GM18867 (cell line): ENCODE data around the gene PTK7.

Experiments used
- ATAC-seq: cut with Tn5 transposase; IDR thresholded peaks from one replicate; pipeline ENCODE4 v1.9.1; 2021; ENCODE audit warnings: mild to moderate bottlenecking, moderate library complexity; ENCODE audit not compliant: unreplicated experiment

The PTK7 gene

DNA sequence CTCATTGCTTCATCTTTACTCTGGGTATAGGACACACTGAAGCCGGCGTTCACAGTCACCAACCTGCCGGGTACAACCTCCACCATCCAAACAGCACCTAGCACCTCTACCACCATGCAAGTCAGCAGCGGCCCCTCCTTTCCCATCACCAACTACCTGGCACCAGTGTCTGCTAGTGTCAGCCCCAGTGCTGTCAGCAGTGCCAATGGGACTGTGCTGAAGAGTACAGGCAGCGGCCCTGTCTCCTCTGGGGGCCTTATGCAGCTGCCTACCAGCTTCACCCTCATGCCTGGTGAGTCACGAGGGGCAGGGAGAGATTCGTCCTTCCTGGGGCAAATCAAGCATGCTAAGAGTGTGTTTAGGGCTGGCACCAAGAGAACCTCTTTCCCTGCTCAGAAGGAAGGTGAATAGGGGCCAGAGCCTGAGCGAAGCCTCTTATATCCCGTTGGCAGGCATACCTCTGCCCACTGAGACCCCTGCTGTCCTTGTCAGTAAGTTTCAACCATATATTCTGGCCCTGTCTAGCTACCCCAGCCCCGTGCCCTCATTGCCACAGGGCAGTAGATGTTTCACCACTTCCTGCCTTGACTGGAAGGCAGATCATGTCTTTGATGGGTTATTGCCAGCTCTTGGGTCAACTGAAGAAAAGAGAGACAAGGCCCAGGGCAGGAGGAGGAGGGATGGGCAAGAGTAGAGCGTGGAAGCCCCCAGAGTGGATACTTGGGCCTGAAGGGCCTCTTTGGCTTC, 99.7 kb downstream of the PTK7 start:
- ATAC-seq = no peak

DNA sequence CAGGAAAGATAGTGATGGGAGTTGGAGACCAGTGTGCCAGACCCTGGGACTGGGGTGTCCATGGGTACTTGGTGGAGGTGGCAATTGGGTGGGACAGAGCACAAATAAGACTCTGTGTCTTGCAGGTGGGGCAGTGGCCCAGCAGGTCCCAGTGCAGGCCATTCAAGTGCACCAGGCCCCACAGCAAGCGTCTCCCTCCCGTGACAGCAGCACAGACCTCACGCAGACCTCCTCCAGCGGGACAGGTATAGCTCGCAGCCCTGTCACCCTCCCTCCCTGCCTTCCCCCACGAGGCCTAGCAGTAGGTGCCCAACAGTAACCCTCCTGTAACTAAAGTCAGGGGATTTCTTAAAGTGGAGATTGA, 100.3 kb downstream of the PTK7 start:
- no peak for ATAC-seq

DNA sequence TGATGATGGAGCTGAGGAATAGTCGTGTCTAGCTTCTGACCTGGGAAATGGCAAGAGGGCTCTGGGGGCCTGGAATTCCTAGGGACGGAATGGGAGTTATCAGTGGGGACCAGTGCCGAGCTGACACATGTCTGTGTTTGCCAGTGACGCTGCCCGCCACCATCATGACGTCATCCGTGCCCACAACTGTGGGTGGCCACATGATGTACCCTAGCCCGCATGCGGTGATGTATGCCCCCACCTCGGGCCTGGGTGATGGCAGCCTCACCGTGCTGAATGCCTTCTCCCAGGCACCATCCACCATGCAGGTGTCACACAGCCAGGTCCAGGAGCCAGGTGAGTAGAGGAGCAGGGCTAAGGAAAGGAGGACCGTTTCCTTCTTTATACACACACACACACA, 102.0 kb downstream of the PTK7 start:
- ATAC-seq = no peak

DNA sequence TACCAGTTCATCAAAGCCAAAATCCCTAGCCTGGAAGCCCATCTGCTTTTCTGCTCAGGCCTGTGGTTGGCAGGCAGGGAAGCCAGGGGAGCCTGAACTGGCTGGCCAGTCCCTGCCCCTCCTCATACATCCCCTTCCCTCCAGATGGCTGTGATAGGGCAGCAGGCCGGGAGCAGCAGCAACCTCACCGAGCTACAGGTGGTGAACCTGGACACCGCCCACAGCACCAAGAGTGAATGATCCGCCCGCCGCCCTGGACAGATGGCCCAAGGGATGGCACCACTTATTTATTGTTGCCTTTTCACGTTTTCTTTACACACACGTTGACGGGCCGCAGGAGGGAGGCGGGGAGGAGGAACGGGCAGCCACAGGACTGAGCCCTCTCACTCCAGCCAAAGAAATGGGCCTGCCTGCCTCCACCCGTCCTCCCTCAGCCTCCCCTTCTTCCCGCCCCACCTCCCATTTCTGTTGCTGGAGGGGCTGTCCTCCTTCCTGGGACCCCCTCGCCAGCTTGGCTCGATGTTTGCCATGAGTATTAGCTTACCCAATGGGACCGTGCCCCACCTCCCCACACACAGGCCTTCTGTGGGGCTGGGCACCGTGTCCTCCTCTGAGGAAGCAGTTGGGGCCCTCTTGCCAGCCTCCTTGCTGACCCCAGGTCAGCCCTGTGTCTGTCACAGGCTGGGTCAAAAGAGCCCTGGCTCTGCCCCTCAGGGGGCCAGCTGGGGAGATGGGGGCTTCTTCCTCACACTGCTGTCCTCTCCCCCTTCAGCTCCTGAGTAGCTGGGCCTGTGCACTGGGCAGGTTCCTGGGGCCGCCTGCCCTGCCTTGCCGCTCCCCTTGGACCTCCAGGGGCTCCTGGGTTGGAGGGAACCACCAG, 103.1 kb downstream of the PTK7 start:
- ATAC-seq = no peak

DNA sequence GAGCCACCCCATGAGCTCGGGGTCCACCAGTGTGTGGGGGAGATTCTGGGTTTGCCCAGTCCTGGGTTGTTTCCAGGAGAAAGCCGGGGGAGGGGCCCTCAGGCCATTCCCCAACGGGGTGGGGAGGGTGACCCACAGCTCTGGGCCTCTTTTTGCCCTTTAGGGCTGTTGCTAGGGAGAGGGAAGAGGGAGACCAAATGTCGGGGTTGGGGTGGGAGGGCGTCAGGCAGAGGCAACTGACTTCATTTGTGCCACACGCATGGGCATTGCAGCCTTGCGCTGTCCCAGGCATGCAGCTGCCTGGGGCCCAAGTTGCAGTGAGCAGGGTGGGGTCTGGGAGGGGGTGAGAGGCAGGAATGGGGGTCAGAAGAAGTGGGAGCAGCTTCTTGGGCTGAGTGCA, 103.9 kb downstream of the PTK7 start:
- ATAC-seq = no peak

DNA sequence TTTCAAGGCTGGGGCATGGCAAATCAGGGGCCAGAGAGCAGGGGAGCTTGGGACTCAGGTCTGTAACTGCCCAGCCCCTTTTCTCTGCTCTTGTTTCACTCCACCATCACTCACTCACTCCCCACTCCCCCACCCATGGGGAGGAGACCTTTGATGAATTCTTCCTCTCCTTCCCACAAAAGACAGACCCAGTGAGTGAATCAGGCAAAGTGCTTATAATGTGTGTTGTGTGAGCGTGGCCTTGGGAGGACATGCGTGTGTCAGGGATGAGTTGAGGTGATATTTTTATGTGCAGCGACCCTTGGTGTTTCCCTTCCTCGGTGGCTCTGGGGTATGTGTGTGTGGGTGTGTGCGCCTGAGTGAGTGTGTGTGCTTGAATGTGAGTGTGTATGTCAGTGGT, 104.9 kb downstream of the PTK7 start:
- no peak for ATAC-seq

DNA sequence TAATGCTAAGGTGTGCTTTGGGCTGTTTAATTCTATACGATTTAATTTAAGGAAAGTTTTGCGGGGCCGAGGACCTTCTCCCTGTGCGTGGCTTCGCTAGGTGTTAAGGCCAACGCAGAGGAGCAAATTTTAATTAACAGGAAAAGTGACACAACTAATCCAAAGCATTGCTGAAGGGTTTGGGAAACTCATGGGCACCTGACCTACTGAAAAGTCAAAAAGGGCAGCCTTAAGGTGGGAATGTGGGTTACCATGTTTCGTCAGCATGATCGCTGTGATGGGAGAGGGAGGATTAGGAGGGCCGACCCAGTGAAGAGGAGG, 105.5 kb downstream of the PTK7 start:
- ATAC-seq = no peak

DNA sequence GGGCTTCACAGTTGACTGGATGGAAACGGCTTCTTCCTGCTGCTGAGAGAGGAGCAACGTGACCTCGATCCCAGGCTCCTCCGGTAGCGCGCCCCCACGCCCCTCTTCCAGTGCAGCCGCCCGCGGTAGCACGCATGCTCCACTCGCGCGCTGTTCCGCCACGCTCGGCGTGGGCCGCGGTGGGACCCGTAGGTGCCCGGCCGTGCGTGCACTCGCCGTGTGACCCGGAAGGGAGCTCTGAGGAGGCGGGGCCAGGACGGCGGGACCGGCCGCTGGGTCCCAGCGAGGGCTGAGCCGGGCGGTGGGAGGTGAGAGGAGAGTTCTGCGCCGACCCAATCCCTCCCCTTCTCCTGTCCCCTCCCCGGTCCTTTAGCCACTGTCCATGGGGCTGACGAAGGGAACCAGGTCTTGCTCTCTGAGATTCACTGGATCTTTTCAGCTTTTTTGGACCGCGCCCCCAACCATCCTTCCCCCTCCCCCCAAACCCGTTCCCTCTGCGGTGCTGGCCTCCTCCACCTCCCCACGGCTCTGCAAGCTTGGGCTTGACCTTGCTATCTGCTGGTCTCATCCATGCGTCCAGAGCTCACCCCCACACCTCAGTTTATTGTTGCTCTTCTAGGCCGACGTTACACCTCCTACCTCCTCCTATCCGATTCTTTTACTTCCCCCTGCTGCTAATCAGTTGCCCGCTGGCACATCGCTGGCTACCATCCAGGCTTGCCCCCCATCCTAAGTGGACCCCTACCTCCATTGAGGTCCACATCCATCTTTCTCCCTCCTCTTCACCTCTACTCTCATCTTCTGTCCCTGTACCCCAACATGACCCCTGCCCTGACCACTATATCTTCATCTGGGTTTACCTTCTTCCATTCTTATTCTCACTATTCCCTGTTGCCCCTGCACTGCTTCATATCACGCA, 106.1 kb downstream of the PTK7 start, which contains the start of gene CUL9:
CUL9 (plus strand) TSS at position 255 of the 919 bp plus-strand sequence. CDS start 2,115 bp downstream, outside the sequence.
- ATAC-seq = peak; percentile 91

DNA sequence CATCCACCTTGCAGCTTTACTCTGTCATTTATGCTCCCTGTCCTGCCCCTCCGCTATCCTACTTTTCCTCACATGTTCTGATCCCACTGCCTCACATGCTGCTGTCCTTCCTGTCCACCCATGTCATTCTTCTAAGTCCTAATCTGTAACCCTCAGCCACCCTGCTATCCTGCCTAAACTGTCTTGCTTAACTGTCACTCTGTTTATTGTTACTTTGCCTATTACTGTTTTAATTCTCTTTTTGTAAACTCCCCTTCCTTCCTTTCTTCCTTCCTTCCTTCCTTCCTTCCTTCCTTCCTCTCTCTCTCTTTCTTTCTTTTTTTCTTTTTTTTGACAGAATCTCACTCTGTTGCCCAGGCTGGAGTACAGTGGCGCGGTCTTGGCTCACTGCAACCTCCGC, 107.3 kb downstream of the PTK7 start:
- no peak for ATAC-seq

DNA sequence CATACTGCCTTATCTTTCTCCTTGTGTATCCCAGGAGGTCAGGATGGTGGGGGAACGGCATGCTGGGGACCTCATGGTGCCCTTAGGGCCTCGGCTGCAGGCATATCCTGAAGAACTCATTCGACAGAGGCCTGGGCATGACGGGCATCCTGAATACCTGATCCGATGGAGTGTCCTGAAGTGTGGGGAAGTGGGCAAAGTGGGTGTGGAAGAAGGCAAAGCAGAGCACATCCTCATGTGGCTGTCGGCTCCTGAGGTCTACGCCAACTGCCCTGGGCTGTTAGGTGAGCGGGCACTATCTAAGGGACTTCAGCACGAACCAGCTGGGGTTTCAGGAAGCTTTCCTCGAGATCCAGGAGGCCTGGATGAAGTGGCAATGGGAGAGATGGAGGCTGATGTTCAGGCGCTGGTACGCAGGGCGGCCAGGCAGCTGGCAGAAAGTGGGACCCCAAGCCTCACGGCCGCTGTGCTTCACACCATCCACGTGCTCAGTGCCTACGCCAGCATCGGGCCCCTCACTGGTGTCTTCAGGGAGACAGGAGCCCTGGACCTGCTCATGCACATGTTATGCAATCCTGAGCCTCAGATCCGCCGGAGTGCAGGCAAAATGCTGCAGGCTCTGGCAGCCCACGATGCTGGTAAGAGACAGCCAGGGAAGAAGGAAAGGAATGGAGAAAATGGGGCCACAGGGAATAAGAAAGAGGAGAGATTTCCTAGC, 108.3 kb downstream of the PTK7 start:
- no peak for ATAC-seq

DNA sequence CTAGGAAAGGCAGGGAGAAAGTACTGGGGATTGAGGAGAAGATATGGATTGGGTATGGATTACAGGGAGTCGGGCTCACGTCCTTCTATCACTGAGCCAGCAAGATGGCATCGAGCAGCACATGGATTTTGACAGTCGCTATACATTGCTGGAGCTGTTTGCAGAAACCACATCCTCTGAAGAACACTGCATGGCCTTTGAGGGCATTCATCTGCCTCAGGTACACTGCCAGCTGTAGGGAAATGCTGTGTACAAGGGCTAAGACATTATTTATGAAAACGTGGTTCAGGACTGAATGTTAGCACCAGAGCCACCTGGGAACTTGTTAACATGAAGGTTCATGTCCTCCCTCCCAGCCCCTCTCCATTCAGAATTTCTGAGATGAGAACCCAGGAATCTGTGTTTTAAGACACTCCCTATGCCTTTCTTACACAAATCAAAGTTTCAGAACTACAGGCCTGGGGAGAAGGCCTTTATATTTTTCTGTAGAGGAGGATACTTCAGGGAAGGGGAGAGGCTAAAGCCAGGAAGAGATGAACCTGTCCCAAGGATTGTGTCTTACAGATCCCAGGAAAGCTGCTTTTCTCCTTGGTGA, 109.4 kb downstream of the PTK7 start:
- ATAC-seq = no peak

DNA sequence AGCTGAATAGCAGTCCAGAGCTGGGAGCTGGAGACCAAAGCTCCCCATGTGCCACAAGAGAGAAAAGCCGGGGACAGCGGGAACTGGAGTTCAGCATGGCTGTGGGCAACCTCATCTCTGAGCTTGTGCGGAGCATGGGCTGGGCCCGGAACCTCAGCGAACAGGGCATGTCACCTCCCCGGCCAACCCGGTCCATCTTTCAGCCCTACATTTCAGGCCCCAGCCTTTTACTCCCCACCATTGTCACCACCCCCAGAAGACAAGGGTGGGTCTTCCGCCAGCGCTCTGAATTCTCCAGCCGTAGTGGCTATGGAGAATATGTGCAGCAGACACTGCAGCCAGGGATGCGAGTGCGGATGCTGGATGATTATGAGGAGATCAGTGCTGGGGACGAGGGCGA, 109.9 kb downstream of the PTK7 start:
- ATAC-seq = no peak

DNA sequence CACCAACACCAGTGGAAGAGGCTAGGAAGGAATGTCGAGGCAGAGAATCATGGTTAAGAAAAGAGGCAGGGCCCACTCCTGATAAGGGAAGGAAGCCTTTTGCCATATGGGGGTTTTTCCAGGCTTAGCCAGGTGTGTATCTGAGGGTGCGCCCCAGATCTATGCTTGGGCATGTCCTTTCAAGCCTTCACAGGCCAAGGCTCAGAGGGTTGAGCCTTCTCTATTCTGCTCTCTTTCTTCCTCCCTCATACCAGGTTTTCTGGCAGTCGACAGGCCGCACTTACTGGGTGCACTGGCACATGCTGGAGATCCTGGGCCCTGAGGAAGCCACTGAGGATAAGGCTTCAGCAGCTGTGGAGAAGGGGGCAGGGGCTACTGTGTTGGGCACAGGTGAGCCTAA, 110.6 kb downstream of the PTK7 start:
- ATAC-seq = no peak

DNA sequence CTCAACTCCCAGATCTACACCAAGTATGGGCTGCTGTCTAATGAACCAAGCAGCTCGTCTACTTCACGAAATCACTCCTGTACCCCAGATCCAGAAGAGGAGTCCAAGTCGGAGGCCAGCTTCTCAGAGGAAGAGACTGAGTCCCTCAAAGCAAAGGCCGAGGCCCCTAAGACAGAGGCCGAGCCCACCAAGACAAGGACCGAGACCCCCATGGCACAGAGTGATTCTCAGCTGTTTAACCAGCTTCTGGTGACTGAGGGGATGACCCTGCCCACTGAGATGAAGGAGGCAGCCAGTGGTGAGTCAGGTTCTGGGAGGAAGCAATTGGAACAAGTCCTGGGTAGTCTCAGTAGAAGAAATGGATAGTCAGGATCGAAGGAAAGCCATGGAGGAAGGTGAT, 111.7 kb downstream of the PTK7 start:
- no peak for ATAC-seq

DNA sequence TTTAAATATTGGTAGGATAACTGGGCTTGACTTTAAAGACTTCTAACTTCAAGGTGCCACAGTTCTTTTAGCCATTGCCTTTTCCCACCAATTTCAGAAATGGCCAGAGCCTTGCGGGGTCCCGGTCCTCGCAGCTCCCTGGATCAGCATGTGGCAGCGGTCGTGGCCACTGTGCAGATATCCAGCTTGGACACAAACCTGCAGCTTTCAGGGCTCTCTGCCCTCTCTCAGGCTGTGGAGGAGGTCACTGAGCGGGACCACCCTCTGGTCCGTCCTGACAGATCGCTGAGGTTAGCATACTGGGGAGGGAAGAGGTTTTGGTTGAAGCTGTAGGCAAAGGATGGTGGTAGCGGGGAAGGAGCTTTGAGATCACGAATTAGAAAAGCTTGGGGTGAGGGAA, 112.3 kb downstream of the PTK7 start:
- no peak for ATAC-seq

DNA sequence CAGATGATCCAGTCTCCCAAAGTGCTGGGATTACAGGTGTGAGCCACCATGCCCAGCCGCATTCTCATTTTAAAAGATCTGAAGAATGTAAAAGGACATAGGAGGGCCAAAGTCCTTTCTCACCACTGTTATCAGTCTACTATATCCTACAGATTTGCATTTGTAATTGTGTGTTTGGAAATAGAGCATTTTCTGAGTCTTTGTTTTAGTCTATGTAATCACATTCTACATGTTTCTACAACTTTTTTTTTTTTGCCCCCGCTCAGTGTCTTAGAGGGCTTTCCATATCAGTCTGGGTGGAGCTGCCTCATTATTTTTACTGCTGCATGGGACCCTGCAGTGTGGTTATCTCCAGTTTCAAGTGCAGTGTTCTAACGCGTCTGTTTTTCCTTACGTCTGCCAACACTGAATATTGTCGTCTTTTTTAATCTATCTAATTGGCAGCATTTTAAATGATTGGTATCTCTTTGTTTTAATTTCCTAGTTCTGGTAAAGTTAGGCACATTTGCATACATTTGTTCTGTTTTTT, 113.7 kb downstream of the PTK7 start:
- ATAC-seq = no peak

DNA sequence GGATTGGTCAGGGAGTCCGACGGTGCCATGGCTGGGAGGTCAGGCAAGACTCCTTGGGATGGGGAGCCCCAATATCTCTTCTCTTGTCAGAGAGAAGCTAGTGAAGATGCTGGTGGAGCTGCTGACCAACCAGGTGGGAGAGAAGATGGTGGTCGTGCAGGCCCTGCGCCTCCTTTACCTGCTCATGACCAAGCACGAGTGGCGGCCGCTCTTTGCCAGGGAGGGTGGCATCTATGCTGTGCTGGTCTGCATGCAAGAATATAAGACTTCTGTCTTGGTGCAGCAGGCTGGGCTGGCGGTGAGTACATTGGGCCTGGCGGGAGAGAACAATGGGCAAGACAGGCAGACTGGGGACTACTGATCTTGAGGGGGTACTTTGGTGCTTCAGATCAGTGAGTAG, 116.8 kb downstream of the PTK7 start:
- no peak for ATAC-seq

DNA sequence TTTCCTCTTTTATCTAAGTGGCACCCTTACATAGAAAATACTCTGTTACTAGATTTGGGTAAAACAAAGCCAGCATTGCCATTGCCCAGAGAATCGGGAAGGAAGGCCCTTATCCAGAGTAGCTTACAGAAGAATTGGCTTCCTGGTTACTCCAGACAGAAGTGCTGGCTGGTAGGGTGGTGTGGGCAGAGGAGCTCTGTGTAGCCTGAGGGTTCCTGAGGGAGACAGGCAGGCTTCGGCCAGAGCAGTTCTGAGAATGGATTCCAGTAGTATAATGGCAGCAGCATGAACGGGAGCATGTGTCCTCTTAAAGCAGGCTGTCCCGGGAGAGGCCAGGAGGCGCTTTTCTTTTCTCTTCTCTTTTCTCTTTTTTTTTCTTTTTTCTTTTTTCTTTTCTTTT, 117.8 kb downstream of the PTK7 start:
- ATAC-seq = no peak

DNA sequence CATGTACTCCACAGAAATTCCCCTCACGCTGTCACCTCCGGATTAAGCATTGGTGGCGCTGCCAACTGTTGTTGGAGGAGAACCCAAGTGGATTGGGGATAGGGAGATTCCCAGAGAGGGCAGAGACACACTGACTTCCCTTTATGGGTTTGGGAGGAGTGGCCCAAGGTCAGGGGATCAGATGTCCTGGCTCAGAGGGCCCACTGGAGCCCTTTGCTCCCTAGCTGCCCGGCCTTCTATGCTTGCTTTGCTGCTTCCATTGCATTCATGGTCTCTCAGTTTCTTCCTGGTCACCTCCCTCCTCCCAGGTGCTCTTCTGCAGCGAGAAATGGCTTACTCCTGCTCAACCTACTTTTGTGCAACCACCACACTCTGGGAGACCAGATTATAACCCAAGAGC, 120.2 kb downstream of the PTK7 start:
- no peak for ATAC-seq

DNA sequence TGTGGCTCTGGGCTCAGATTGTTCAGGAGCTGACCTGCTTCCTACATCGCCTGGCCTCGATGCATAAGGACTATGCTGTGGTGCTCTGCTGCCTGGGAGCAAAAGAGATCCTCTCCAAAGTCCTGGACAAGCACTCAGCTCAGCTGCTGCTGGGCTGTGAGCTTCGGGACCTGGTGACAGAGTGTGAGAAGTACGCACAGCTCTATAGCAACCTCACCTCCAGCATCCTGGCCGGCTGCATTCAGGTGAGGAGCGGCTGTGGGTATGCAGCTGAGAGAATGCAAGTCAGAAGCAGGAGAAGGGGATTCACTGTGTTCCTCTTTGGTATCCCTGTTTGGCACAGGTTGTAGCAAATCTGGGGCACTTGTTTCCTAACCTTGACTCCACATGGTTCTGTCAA, 123.8 kb downstream of the PTK7 start:
- no peak for ATAC-seq
